Measurements from ENCODE around the gene PROK1. TPM values are rescaled to one million over a fixed set of nuclear protein-coding genes. Genes with fewer than 3 reads are reported as not detected.

Gene PROK1
- total and polyA plus RNA-seq, 8 donors = 1.5 TPM; not detected in 7

DNA sequence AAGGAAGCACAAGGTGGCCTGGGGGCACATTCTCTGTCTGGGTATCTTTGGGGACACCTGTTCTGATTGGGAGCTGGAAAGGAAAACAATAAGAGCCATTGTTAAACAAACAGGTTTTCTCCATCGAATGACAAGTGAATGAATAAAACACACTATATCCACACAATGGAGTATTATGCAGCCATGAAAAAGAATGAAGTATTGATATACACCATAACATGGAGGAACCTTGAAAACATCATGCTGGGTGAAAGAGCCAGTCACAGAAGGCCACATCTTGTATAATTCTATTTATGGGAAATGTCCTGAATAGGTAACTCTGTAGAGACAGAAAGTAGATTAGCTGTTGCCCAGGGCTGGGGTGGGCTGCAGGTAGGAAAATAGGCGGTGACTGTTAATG is 11.1 kb downstream of the PROK1 start:
- WGBS, 5 donors = 82 to 90% (median 85%) methylated on average over 2 of the region's 2 CpGs
- H3K27me3 ChIP-seq = no peaks in the 10 kb centered on the region
- H3K36me3 ChIP-seq = no peaks in the 10 kb centered on the region
- no peak for DNase-seq
- H3K27ac ChIP-seq = no peak overlapping the region
- H3K4me3 ChIP-seq = no peak overlapping the region
- TF ChIP-seq POLR2A (IDR thresholded peaks at IDR 0.05) (no peak), CTCF (IDR thresholded peaks at IDR 0.05) (no peak), POLR2AphosphoS5 (IDR thresholded peaks at IDR 0.05) (no peak), EP300 (IDR thresholded peaks at IDR 0.05) (no peak)
- peaks cover 23 to 46% (median 34%) of the 10 kb centered on the region in 4 donors for H3K4me1 ChIP-seq
- no peaks in the 10 kb centered on the region for H3K9me3 ChIP-seq
- intact Hi-C loops (cut with DNase I; ENCODE audit: low total_unique reads) = loop anchor here (10.0 kb wide), 1 partner anchor 147 kb away; no protein-coding TSS in a partner anchor

DNA sequence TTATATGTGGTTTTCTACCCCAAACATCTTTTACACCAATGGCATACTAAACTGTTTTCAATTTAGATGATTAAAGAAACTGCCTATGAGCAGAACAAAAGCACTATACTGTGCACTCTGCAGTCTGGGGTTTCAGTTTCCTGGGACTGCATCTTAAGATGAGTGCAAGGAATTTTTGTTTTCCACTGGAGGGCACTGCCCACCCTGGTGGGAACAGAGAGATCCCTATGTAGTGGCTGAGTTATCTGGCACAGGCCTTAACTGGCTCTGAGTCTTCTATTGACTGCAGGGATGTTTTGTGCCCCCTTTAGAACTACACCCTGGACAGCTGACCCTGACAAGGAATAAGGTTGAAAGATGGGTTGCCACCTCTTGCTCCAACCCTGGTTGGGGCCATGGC is 12.0 kb downstream of the PROK1 start:
- Histone ChIP-seq H3K4me1 (peaks cover 23 to 49% (median 36%) of the 10 kb centered on the region in 4 donors), H3K36me3 (no peaks in the 10 kb centered on the region), H3K27me3 (no peaks in the 10 kb centered on the region), H3K9me3 (no peaks in the 10 kb centered on the region), H3K27ac (peak overlapping the region in 4 of 5 donors; percentile 70 to 88 (median 76)), H3K4me3 (no peak overlapping the region)
- DNase-seq = no peak
- TF ChIP-seq POLR2AphosphoS5 (IDR thresholded peaks at IDR 0.05) = no peak
- TF ChIP-seq EP300 (IDR thresholded peaks at IDR 0.05) = no peak
- no peak for TF ChIP-seq POLR2A (IDR thresholded peaks at IDR 0.05)
- TF ChIP-seq CTCF (IDR thresholded peaks at IDR 0.05) = no peak
- intact Hi-C loops (cut with DNase I; ENCODE audit: low total_unique reads) = loop anchor here (10.0 kb wide), 1 partner anchor 148 kb away; no protein-coding TSS in a partner anchor

DNA sequence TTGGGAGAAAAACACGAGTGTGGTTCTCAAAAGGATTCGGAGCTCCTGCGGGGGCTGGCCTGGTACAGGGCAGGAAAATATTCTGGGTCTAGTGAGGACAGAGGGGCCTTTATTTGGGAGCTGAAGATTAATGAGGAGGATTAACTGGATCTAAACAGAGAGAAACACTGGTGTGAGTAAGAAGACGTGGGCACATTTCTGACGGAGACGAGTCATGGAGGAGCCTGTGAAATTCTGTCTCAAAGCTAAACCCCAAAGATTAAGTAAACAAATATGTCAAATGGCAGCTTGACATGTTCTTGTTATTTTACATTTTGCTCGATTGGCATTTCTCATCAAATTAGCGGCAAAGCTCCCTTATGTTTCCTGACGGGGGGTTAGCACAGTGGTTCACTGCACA is 12.8 kb downstream of the PROK1 start:
- intact Hi-C loops (cut with DNase I; ENCODE audit: low total_unique reads) = loop anchor here (10.0 kb wide), 1 partner anchor 149 kb away; no protein-coding TSS in a partner anchor
- Histone ChIP-seq H3K36me3 (no peaks in the 10 kb centered on the region), H3K27me3 (no peaks in the 10 kb centered on the region), H3K4me3 (no peak overlapping the region), H3K27ac (peak overlapping the region; percentile 53 to 88 (median 75)), H3K9me3 (no peaks in the 10 kb centered on the region), H3K4me1 (peaks cover 23 to 49% (median 36%) of the 10 kb centered on the region in 4 donors)
- TF ChIP-seq EP300 (IDR thresholded peaks at IDR 0.05) (peak; percentile 23), POLR2AphosphoS5 (IDR thresholded peaks at IDR 0.05) (peak in 2 of 3 donors; percentile 27 to 42), CTCF (IDR thresholded peaks at IDR 0.05) (no peak), POLR2A (IDR thresholded peaks at IDR 0.05) (no peak)
- DNase-seq = no peak
- WGBS, 5 donors = 61 to 77% (median 62%) methylated on average over 9 of the region's 9 CpGs

DNA sequence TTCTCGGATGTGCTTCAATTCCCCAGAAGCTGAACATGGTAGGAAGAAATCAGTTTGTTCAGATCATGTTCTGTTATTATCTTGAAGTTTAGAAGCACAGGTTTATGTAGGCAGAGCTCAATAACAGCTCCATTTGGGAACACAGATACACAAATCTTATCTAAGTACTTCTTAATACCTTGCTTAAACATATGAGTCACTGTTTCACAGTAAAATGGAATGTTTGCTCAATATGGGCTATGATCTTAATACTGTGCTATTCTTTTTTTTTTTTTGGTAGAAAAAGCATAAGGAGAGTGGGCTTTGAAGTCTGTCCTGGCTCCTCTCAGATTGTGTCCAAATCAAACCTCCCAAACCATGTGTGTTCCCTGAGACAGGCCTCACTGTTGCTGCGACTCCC is 13.4 kb downstream of the PROK1 start:
- Histone ChIP-seq H3K27ac (peak overlapping the region; percentile 70 to 88 (median 78)), H3K4me3 (no peak overlapping the region), H3K27me3 (no peaks in the 10 kb centered on the region), H3K9me3 (no peaks in the 10 kb centered on the region), H3K4me1 (peaks cover 23 to 49% (median 36%) of the 10 kb centered on the region in 4 donors), H3K36me3 (no peaks in the 10 kb centered on the region)
- DNase-seq = peak in 1 of 2 donors; percentile 39
- WGBS, 5 donors = 17 to 54% (median 34%) methylated on average over 2 of the region's 2 CpGs
- intact Hi-C loops (cut with DNase I; ENCODE audit: low total_unique reads) = loop anchor here (10.0 kb wide), 1 partner anchor 150 kb away; no protein-coding TSS in a partner anchor
- TF ChIP-seq POLR2AphosphoS5 (IDR thresholded peaks at IDR 0.05) (peak in 2 of 3 donors; percentile 42 to 54), CTCF (IDR thresholded peaks at IDR 0.05) (no peak)
